SK-N-MC (cell line): ENCODE results near the gene LDLRAD2.

ENCODE experiments used
- EZH2 ChIP-seq: fragments of 200-600 bp; sonication (generic); IDR thresholded peaks from one replicate; pipeline ENCODE4 v1.6.1; 2017; ENCODE audit warnings: antibody characterized with exemption
- FOXP2 ChIP-seq: optimal IDR thresholded peaks from 2 replicates; pipeline ENCODE3; 2011; ENCODE audit warnings: mild to moderate bottlenecking, moderate library complexity; ENCODE audit not compliant: insufficient read depth; ENCODE audit errors: extremely low read length, control extremely low read depth
- POLR2AphosphoS5 ChIP-seq: IDR thresholded peaks from 2 replicates; pipeline ENCODE4 v1.6.1; 2012; ENCODE audit warnings: mild to moderate bottlenecking, low read depth, low read length, borderline replicate concordance

GRCh38 chr1:21863981-21864380 lies 51.9 kb downstream of the LDLRAD2 start:
- no peak for TF ChIP-seq FOXP2
- TF ChIP-seq EZH2 = no peak
- TF ChIP-seq POLR2AphosphoS5 = no peak
